NCI-H187 (cell line): ENCODE data around the gene ABLIM2.

ENCODE experiments used
- DNase-seq, 2 experiments: peaks; one replicate each; lab custom pipeline; 2025; lab: John Stamatoyannopoulos, UW

Gene ABLIM2

GRCh38 chr4:8070736-8071718, 87.6 kb downstream of the ABLIM2 start:
- DNase-seq, result no peak

DNA sequence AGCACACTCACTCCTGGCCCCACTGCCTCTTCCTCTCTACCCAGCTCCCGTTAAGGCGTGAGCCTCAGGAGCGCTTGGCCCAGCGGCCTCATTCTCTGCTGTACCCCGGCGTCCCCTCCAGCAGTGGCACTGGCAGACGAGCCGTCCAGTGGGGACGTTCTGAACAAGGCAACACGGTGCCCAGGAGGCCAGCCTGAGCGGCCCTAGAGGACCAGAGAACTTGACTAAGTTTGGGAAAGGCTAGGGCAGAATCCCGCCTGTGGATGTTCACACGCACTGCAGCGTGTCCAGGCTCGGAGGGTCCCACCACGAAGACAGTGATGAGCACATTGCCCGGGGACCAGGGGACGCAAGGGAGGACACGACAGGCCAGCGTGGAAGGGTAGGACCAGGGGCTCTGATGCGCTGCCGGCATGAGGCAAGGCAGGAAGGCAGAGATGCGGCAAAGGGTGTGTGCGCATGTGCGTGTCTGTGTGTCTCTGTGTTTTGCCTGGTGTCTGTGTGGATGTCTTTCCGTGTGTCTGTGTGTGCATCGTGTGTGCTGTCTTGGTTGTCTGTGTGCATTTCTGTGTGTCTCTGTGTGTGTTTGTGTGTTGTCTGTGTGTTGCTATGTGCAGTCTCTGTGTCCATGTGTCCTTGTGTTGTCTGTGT, 89.4 kb downstream of the ABLIM2 start:
- DNase-seq, result no peak

DNA sequence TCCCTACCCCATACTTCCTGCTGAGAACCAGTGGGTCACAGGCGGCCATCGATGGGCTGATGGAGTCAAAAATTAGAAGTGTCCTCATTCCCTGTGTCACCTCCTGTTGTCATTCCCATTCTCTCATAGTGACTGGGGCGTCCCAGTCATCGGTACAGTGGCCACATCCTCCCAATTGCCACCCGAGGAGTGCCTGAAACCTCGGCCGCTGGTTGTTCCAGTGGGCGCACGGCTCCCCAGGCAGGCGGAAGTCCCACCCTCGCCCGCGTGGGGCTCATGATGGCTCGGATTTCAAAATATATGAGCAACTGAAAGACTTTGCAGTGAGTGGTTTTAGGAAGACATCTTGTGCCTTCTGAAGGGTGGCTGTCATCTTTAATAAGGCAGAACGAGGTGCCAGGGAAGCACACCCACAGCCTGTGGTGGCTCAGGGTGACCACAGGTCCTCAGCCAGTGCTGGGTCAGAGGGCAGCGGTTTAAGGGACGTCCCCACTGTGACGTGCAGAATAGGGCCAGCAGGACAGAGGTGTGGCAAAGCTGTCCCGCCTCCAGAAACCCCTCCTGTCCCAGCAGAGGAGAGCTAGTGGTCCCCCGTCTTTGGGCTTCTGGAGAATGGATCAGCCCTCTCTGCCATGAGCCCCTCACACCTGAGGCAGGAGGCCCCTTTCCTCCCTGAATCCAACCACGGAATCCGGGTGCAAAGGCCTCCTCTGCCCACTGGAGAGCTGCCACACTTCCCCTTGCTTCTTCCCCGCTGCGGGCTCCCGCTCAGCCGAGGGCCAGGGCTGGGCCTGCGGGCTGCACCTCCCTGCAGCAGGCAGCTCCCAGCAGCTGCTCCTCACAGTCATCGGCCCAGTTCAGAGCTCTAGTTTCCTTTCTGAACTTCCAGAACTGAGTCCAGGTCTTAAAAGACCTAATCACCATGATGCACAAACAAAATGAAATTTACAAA, 90.4 kb downstream of the ABLIM2 start:
- no peak for DNase-seq

DNA sequence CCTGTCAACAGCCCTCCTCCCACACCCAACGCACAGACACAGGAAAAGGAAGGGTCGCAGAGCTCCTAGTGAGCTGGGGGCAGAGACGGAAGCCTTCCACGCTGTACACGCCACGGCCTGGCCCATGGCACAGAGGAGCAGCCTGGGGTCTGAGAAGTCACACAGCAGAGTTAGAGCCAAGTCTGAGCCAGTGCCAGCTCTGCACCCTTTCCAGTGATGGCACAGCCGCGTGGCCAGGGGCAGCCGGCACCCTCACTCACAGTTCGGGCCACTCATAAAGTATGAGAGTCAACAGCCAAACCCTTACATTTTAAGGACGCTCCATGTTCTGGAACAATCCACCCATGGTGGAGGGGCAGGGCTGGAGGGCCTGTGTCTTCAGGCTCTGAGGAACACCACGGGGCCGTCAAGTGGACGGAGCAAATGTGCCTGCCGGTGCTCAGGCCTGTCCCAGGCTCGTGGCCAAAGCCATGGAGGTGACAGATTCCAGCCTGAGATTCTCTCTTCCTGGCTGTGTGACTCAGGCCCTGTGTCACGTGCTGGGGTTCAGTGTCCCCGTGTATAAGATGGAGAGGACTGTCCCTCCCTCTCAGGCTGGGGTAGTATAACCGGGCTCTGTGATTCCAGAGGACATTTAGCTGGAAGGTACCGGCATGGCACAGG, 91.2 kb downstream of the ABLIM2 start:
- no peak for DNase-seq

DNA sequence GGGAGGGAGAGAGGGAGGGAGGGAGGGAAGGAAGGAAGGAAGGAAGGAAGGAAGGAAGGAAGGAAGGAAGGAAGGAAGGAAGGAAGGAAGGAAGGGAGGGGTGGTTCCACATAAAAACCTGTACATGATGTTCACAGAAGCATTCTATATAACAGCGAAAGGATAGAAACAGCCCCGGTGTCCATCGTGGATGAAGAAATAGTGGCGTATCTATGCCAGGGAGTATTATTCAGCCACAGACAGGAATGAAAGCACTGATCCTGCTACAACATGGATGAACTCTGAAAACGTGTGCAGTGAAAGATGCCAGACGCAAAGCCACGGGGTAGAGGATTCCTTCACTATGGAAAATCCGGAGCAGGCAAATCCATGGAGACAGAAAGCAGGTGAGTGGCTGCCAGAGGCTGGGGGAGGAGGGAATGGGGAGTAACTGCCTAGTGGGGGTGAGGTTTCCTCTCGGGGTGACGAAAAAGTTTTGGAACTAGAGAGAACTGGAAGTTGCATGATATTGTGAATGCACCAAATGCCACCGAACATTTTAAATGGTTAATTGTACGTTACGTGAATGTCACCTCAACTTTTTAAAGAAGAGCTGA, 92.2 kb downstream of the ABLIM2 start:
- DNase-seq, result no peak

DNA sequence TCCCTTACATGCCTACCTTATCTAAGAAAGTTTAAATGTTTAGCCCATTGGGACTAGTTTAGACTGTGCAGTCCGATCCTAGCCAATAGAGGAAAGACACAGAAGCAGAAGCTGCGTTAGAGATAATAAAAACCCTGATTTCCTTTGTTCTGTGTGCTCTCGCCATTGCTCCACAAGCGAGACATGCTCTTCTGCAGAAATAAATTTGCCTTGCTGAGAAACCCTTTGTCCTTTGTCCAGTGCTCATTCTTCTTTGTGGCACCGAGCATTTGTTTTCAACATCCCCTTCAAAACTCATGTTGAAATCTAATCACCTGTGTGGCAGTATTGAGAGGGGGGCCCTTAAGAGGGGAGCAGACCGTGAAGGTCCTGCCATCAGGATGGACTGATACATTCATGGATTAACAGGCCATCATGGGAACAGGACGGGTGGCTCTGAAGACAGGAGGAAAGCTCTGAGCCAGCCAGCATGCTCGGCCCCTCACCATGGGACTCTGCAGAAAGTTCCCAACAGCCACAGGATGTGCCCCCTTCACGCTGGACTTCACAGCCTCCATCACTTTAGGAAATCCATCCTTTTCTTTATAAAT, 94.5 kb downstream of the ABLIM2 start:
- no peak for DNase-seq

GRCh38 chr4:8061573-8061972, 97.0 kb downstream of the ABLIM2 start:
- DNase-seq, result no peak

GRCh38 chr4:8061145-8061544, 97.5 kb downstream of the ABLIM2 start:
- DNase-seq, result no peak

GRCh38 chr4:8060632-8061031, 98.0 kb downstream of the ABLIM2 start:
- no peak for DNase-seq

GRCh38 chr4:8058031-8058479, 100.6 kb downstream of the ABLIM2 start:
- no peak for DNase-seq

DNA sequence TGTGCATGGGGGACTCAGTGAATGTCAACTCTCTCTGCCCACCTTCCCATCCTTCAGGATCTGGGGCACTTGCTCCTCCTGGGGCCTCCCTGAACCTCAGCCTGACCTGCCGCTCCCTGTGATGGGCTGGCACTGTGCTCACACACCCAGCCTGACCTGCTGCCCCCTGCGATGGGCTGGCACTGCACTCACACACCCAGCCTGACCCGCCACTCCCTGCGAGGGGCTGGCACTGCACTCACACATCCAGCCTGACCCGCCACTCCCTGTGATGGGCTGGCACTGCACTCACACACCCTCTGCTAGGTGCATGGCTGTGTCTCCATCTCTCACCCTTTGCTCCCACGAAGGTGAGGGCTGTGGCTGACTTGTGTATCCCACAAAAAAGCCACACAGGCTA, 103.4 kb downstream of the ABLIM2 start:
- no peak for DNase-seq

GRCh38 chr4:8053688-8054449, 104.7 kb downstream of the ABLIM2 start:
- no peak for DNase-seq

DNA sequence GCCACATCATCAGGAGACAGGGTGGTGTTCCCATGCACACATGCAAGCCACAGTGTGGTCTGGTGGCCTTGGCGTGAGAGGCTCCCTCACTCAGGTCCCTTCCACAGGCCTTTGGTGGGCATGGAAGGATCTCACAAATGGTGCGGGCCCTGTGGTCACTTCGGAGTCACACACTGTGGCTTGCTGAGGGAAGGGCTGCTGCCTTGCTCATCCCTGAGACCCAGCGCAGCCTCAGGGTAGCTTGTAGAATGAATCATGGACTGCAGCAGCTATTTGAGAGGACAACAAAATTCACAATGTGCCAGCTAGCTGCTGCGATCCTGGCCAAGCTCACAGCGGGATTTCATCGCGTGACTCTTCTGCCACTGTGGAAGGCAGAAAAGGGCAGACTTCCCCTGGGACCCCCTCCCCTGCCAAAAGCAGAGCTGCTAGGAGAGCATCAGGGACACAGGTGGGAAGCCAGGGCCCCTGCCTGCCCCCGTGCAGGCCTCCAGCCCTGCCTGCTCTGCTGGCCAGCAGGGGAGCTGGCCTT, 106.4 kb downstream of the ABLIM2 start:
- DNase-seq, result no peak

GRCh38 chr4:8051644-8052043, 107.0 kb downstream of the ABLIM2 start:
- no peak for DNase-seq

DNA sequence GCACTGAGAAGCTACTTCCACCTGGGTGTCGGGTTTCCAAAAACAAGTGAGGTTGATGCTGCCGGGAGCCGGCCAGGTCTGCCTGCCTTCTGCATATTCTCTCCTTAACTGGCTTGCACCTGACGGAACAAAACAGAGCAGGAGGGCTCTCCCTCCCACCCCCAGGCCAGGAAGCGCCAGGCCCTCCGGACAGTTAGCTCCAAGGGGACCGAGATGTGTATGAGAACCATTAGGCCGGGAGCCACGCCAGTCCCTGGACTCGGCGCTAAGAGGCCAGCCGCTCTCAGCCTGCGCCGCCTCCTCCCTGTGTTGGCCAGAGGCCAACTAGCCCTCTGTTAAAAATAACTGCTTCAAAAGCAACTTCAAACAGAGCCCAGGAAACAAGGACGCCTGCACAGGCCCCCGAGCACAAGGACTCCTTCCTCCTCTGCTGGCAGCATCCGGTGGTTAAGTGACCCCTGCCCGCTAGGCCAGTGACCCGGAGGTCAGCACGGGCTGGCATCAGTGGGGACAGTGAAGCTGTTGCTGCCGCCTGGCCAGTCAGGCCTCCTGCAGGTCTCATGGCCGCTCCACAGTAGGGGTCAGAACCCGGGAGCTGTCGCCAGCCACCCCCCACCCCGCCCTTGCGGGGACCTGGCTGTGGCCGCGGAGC, 107.9 kb downstream of the ABLIM2 start:
- DNase-seq, result peak; percentile 91 to 93

DNA sequence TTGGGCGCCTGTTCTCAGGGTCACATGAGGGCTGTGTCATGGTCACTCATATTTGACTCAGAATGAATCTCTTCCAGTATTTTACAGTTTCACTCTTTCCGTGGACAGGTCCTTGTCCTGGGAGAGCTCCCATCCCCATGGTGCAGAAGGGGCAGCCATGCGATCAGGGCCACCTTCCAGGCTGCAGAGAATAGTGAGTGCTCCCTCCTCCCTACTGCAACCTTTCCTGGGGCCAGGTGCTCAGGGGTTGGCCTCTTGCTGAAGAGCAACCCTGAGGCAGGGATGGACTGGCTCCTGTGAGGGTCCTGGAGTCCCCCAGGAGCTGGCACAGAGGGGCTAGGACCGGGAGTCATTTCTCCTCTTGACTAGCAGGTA, 108.4 kb downstream of the ABLIM2 start:
- DNase-seq, result no peak

DNA sequence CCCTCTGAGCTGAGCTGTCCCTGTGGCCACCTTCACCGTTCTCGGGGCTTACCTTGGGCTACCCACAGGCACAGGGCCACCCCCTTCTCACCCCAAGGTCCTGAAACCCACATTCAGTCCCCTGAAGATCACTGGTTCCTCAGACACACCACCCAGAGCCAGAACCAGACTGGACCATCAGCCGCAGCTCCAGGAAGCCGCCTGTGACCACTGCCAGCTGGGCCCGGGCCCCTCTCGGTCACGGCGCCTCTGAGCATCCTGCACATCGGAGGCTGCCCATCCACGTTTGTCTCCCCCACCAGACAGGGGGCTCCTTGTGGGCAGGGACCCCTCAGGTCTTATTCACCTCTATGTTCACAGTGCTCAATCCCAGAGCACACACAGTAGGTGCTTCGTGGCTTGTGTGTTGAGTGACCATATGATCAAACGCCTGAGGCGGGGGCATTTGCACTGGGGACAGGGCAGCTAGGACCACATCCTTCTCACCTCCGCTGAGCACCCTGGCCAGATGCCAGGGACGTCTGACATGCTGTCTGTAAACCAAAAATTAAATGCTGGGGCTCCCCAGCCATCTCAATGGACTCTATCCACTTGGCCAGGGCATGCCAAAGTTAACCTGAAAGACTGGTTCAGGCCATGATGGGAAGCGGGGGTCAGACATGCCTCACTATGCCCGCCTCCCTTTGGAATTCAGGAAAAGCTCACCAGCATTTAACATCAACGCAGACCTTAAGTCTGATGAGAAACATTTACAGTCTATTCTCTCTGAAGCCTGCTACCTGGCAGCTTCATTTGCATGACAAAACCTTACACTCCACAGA, 109.5 kb downstream of the ABLIM2 start:
- no peak for DNase-seq
